ENCODE results near the gene ESR2.
"Not testable (repeated sequence)": the region's sequence is repeated elsewhere in the genome, so short reads cannot be mapped to it uniquely, and the experiment has no call there.

ESR2 gene

GRCh38 chr14:64038841-64039542 is 255.2 kb downstream of the ESR2 start:
- TF ChIP-seq, protein P1, sequence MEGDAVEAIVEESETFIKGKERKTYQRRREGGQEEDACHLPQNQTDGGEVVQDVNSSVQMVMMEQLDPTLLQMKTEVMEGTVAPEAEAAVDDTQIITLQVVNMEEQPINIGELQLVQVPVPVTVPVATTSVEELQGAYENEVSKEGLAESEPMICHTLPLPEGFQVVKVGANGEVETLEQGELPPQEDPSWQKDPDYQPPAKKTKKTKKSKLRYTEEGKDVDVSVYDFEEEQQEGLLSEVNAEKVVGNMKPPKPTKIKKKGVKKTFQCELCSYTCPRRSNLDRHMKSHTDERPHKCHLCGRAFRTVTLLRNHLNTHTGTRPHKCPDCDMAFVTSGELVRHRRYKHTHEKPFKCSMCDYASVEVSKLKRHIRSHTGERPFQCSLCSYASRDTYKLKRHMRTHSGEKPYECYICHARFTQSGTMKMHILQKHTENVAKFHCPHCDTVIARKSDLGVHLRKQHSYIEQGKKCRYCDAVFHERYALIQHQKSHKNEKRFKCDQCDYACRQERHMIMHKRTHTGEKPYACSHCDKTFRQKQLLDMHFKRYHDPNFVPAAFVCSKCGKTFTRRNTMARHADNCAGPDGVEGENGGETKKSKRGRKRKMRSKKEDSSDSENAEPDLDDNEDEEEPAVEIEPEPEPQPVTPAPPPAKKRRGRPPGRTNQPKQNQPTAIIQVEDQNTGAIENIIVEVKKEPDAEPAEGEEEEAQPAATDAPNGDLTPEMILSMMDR (conservative IDR thresholded peaks at IDR 0.05) = no peak
- H3K27ac ChIP-seq = no peak overlapping the region

DNA sequence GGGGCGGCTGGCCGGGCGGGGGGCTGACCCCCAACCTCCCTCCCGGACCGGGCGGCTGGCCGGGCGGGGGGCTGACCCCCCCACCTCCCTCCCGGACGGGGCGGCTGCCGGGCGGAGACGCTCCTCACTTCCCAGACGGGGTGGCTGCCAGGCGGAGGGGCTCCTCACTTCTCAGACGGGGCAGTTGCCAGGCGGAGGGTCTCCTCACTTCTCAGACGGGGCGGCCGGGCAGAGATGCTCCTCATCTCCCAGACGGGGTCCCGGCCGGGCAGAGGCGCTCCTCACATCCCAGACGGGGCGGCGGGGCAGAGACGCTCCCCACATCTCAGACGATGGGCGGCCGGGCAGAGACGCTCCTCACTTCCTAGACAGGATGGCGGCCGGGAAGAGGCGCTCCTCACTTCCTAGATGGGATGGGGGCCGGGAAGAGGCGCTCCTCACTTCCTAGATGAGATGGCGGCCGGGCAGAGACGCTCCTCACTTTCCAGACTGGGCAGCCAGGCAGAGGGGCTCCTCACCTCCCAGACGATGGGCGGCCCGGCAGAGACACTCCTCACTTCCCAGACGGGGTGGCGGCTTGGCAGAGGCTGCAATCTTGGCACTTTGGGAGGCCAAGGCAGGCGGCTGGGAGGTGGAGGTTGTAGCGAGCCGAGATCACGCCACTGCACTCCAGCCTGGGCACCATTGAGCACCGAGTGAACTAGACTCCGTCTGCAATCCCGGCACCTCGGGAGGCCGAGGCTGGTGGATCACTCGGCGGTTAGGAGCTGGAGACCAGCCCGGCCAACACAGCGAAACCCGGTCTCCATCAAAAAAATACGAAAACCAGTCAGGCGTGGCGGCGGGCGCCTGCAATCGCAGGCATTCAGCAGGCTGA is 256.1 kb downstream of the ESR2 start:
- H3K27ac ChIP-seq = not testable (repeated sequence)

DNA sequence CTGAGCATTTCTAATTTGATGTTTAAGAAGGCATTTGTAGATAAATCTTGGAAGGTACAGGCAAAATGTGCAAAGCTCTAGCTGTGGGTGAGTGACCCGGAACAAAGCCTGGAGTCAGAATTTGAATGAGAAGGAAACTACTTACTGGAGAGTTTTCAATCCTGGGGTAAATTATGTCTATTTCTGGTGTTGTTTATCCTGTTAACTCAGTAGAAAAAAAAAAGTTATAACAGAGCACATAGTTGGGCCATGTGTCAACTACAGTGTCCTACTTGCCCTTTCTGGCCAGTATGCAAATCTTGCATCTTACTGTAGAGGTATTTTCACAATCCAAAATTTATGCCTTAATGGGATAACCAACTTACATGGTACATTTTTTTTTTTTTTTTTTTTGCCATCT is 259.0 kb downstream of the ESR2 start:
- TF ChIP-seq, protein P1 (conservative IDR thresholded peaks at IDR 0.05) = no peak
- no peak overlapping the region for H3K27ac ChIP-seq
